HEK293 (cell line): ENCODE data around the gene VILL.

ENCODE experiments used
- CTCF ChIA-PET: fragments of 350-600 bp; formaldehyde crosslinking; extraction: SDS; loops from one replicate; lab custom pipeline; 2021; ENCODE audit warnings: antibody characterized with exemption; lab: Yijun Ruan, JAX
- POLR2A ChIA-PET: fragments of 300-600 bp; formaldehyde crosslinking; extraction: SDS; loops from one replicate; lab custom pipeline; 2020; ENCODE audit warnings: antibody characterized with exemption, inconsistent platforms; lab: Yijun Ruan, JAX
- H3K27ac ChIP-seq: fragments of 200-500 bp; sonication (Bioruptor generic); 2 replicates; pipeline ENCODE4 v1.5.1; 2014; ENCODE audit warnings: low read depth, low read length, control low read depth, inconsistent platforms; ENCODE audit errors: extremely low read depth
- H3K36me3 ChIP-seq, 2 experiments: fragments of 200-500 bp in 1 of 2; sonication (Bioruptor generic) in 1 of 2; 1 replicate in 1 of 2; 2 replicates in 1 of 2; pipeline ENCODE4 v1.5.1; 2014 to 2017; ENCODE audit warnings: inconsistent platforms in 2 of 2, low read length in 2 of 2; ENCODE audit not compliant: control insufficient read depth in 2 of 2, insufficient read depth in 1 of 2
- H3K4me1 ChIP-seq: fragments of 200-500 bp; sonication (Bioruptor generic); 2 replicates; pipeline ENCODE4 v1.5.1; 2014; ENCODE audit warnings: mild to moderate bottlenecking, low read length, inconsistent platforms; ENCODE audit not compliant: control insufficient read depth, insufficient read depth
- H3K4me3 ChIP-seq: 2 replicates; pipeline ENCODE4 v1.5.1; 2011; ENCODE audit warnings: low read depth, mild to moderate bottlenecking, control low read depth, low read length, moderate library complexity
- H3K9me3 ChIP-seq: fragments of 200-500 bp; sonication (Bioruptor generic); 2 replicates; pipeline ENCODE4 v1.5.1; 2014; ENCODE audit warnings: low read depth, low read length, inconsistent platforms; ENCODE audit not compliant: control insufficient read depth, insufficient read depth
- CTCF ChIP-seq: fragments of 450-650 bp; formaldehyde crosslinking; IDR thresholded peaks from 2 replicates; pipeline ENCODE4 v1.5.1; 2016; ENCODE audit warnings: missing biosample characterization, missing genetic modification characterization
- GLI2 ChIP-seq: fragments of 450-650 bp; formaldehyde crosslinking; IDR thresholded peaks from 2 replicates; pipeline ENCODE4; 2017; ENCODE audit warnings: missing biosample characterization, missing genetic modification characterization, low read depth, borderline replicate concordance
- INSM2 ChIP-seq: fragments of 450-650 bp; formaldehyde crosslinking; IDR thresholded peaks from 2 replicates; pipeline ENCODE4 v1.5.1; 2016; ENCODE audit warnings: missing biosample characterization, missing genetic modification characterization
- PRDM4 ChIP-seq: fragments of 450-650 bp; formaldehyde crosslinking; IDR thresholded peaks from 2 replicates; pipeline ENCODE4 v1.5.1; 2017; ENCODE audit warnings: missing biosample characterization, missing genetic modification characterization
- YY1 ChIP-seq: fragments of 450-650 bp; formaldehyde crosslinking; IDR thresholded peaks from 2 replicates; pipeline ENCODE4 v1.5.1; 2018; ENCODE audit warnings: missing biosample characterization, missing genetic modification characterization
- ZBTB44 ChIP-seq: fragments of 450-650 bp; IDR thresholded peaks from 2 replicates; pipeline ENCODE4 v1.5.1; 2018; ENCODE audit warnings: missing biosample characterization, mild to moderate bottlenecking, missing genetic modification characterization
- ZFP69B ChIP-seq: fragments of 450-650 bp; formaldehyde crosslinking; IDR thresholded peaks from 2 replicates; pipeline ENCODE4 v1.5.1; 2016; ENCODE audit warnings: missing biosample characterization, missing genetic modification characterization
- ZNF112 ChIP-seq: fragments of 450-650 bp; formaldehyde crosslinking; IDR thresholded peaks from 2 replicates; pipeline ENCODE4 v1.5.0; 2017; ENCODE audit warnings: missing biosample characterization, missing genetic modification characterization
- ZNF140 ChIP-seq: fragments of 450-650 bp; formaldehyde crosslinking; IDR thresholded peaks from 2 replicates; pipeline ENCODE4 v1.5.1; 2016; ENCODE audit warnings: missing biosample characterization, missing genetic modification characterization
- ZNF174 ChIP-seq: fragments of 450-650 bp; formaldehyde crosslinking; IDR thresholded peaks from 2 replicates; pipeline ENCODE4 v1.5.0; 2017; ENCODE audit warnings: missing biosample characterization, mild to moderate bottlenecking, missing genetic modification characterization
- ZNF202 ChIP-seq: fragments of 450-650 bp; formaldehyde crosslinking; IDR thresholded peaks from 2 replicates; pipeline ENCODE4 v1.5.1; 2016; ENCODE audit warnings: missing biosample characterization, missing genetic modification characterization, borderline replicate concordance
- ZNF274 ChIP-seq, 2 experiments: fragments of 200-500 bp in 1 of 2; fragments of 450-650 bp in 1 of 2; sonication (Bioruptor generic) in 1 of 2; formaldehyde crosslinking in 1 of 2; IDR thresholded peaks; 2 replicates each; pipeline versions ENCODE4 v1.5.1 to v1.6.1; 2014 to 2016; ENCODE audit warnings: borderline replicate concordance in 1 of 2, inconsistent platforms in 1 of 2, low read length in 1 of 2, missing biosample characterization in 1 of 2, missing genetic modification characterization in 1 of 2
- ZNF350 ChIP-seq: fragments of 450-650 bp; formaldehyde crosslinking; IDR thresholded peaks from 2 replicates; pipeline ENCODE4 v1.5.0; 2017; ENCODE audit warnings: missing biosample characterization, mild to moderate bottlenecking, missing genetic modification characterization
- ZNF354C ChIP-seq: fragments of 450-650 bp; formaldehyde crosslinking; IDR thresholded peaks from 2 replicates; pipeline ENCODE4 v1.5.1; 2016; ENCODE audit warnings: missing biosample characterization, missing genetic modification characterization, low read depth, borderline replicate concordance
- ZNF366 ChIP-seq: fragments of 450-650 bp; formaldehyde crosslinking; conservative IDR thresholded peaks from 2 replicates; pipeline ENCODE4 v1.5.1; 2016; ENCODE audit warnings: missing biosample characterization, missing genetic modification characterization
- ZNF398 ChIP-seq: fragments of 450-650 bp; formaldehyde crosslinking; IDR thresholded peaks from 2 replicates; pipeline ENCODE4 v1.5.1; 2017; ENCODE audit warnings: missing biosample characterization, missing genetic modification characterization
- ZNF580 ChIP-seq: fragments of 450-650 bp; formaldehyde crosslinking; IDR thresholded peaks from 2 replicates; pipeline ENCODE4 v1.5.1; 2016; ENCODE audit warnings: missing biosample characterization, missing genetic modification characterization
- ZNF610 ChIP-seq: fragments of 450-650 bp; formaldehyde crosslinking; IDR thresholded peaks from 2 replicates; pipeline ENCODE4 v1.5.1; 2016; ENCODE audit warnings: missing biosample characterization, missing genetic modification characterization, borderline replicate concordance
- ZNF624 ChIP-seq: fragments of 450-650 bp; formaldehyde crosslinking; IDR thresholded peaks from 2 replicates; pipeline ENCODE4 v1.5.1; 2017; ENCODE audit warnings: missing biosample characterization, missing genetic modification characterization
- ZNF654 ChIP-seq: fragments of 450-650 bp; formaldehyde crosslinking; IDR thresholded peaks from 2 replicates; pipeline ENCODE4 v1.5.1; 2016; ENCODE audit warnings: low read depth, missing biosample characterization, missing genetic modification characterization
- ZNF664 ChIP-seq: fragments of 450-650 bp; formaldehyde crosslinking; IDR thresholded peaks from 2 replicates; pipeline ENCODE4 v1.5.1; 2016; ENCODE audit warnings: missing biosample characterization, missing genetic modification characterization

The VILL gene

GRCh38 chr3:37964716-37965115 lies 25.9 kb upstream of the VILL start:
- no peaks in the 10 kb centered on the region for H3K4me1 ChIP-seq
- H3K4me3 ChIP-seq: no peak overlapping the region
- no peaks in the 10 kb centered on the region for H3K9me3 ChIP-seq
- H3K27ac ChIP-seq: no peak overlapping the region
- no peaks in the 10 kb centered on the region for H3K36me3 ChIP-seq
- ChIA-PET CTCF (interaction anchor here (0.9 to 8.1 kb wide), 3 partner anchors 10 to 110 kb away, joined by 3 to 164 read pairs (median 36); no protein-coding TSS in a partner anchor), POLR2A (no interaction called here)
- TF ChIP-seq INSM2 (tag by site-specific recombination) (no peak), GLI2 (no peak), ZNF664 (no peak), ZNF398 (tag by site-specific recombination) (no peak), ZNF624 (tag by site-specific recombination) (no peak), YY1 (tag by site-specific recombination) (no peak), ZBTB44 (tag by site-specific recombination) (no peak), ZNF580 (no peak), ZNF350 (tag by site-specific recombination) (no peak), ZNF202 (tag by site-specific recombination) (no peak), ZFP69B (tag by site-specific recombination) (no peak), ZNF366 (tag by site-specific recombination) (no peak)

GRCh38 chr3:37967260-37967881 lies 23.2 kb upstream of the VILL start:
- Histone ChIP-seq H3K27ac (no peak overlapping the region), H3K36me3 (peaks cover 0 to 4% of the 10 kb centered on the region in 2 experiments; a peak in 1 of 3 replicates), H3K9me3 (no peaks in the 10 kb centered on the region), H3K4me1 (no peaks in the 10 kb centered on the region), H3K4me3 (no peak overlapping the region)
- no peak for TF ChIP-seq ZNF112 (tag by site-specific recombination)
- no peak for TF ChIP-seq ZNF610 (tag by site-specific recombination)
- no peak for TF ChIP-seq ZNF174 (tag by site-specific recombination)
- no peak for TF ChIP-seq ZNF140 (tag by site-specific recombination)
- no peak for TF ChIP-seq ZNF354C (tag by site-specific recombination)
- peak; percentile 20 for TF ChIP-seq ZNF654 (tag by site-specific recombination)
- TF ChIP-seq PRDM4 (tag by site-specific recombination): peak; percentile 81
- no peak for TF ChIP-seq ZNF274 (IDR thresholded peaks at IDR 0.05; ENCODE audit: low read length)
- TF ChIP-seq ZNF274 (tag by site-specific recombination; IDR thresholded peaks at IDR 0.05; ENCODE audit: borderline replicate concordance): no peak
- 0 out of 2 replicates have a peak, but pooled peaks have one; percentile 17 for TF ChIP-seq CTCF
- POLR2A ChIA-PET: no interaction called here
- CTCF ChIA-PET: interaction anchor here (0.6 to 8.1 kb wide), 22 partner anchors 8 to 656 kb away, joined by 3 to 164 read pairs (median 4); partner anchors contain the start of gene VILL
